ENCODE measurements around the gene RNF224.

The RNF224 gene

GRCh38 chr9:137192859-137193258 lies 34.4 kb upstream of the RNF224 start:
- DNase-seq: no peak

- DNase-seq: no peak
Observed at GRCh38 chr9:137193771-137194170, 33.5 kb upstream of the RNF224 start.

- no peak for DNase-seq
Observed at GRCh38 chr9:137194388-137194787, 32.9 kb upstream of the RNF224 start.

- no peak for DNase-seq
Observed at GRCh38 chr9:137194909-137195308, 32.4 kb upstream of the RNF224 start.

- DNase-seq: no peak
Observed at GRCh38 chr9:137195525-137196220, 31.6 kb upstream of the RNF224 start.

- DNase-seq: no peak
Observed at GRCh38 chr9:137198051-137198901, 29.0 kb upstream of the RNF224 start.

- no peak for DNase-seq
Observed at GRCh38 chr9:137198902-137199283, 28.4 kb upstream of the RNF224 start.

GRCh38 chr9:137199411-137200121 lies 27.7 kb upstream of the RNF224 start:
- no peak for DNase-seq

GRCh38 chr9:137200311-137201204 lies 26.7 kb upstream of the RNF224 start, which contains the start of gene TPRN:
TPRN (minus strand) TSS chr9:137200741; CDS start chr9:137200711, 30 bp downstream.
- peak; percentile 93 to 97 for DNase-seq

- DNase-seq: no peak
Observed at GRCh38 chr9:137201205-137201868, 26.0 kb upstream of the RNF224 start.

- no peak for DNase-seq
Observed at GRCh38 chr9:137202966-137203365, 24.3 kb upstream of the RNF224 start.

- no peak for DNase-seq
Observed at GRCh38 chr9:137204731-137205125, 22.6 kb upstream of the RNF224 start.

GRCh38 chr9:137205126-137206069 lies 21.9 kb upstream of the RNF224 start, which contains the start of the genes NDOR1 and TMEM203:
NDOR1 (plus strand) TSS chr9:137205700; CDS start chr9:137205778, 78 bp downstream.
TMEM203 (minus strand) TSS chr9:137205648; CDS start chr9:137205414, 234 bp downstream.
- peak; percentile 93 to 95 for DNase-seq

- no peak for DNase-seq
Observed at GRCh38 chr9:137206602-137207001, 20.7 kb upstream of the RNF224 start.

GRCh38 chr9:137211532-137211931 lies 15.8 kb upstream of the RNF224 start:
- no peak for DNase-seq

- no peak for DNase-seq
Observed at GRCh38 chr9:137212520-137212919, 14.8 kb upstream of the RNF224 start.

GRCh38 chr9:137213160-137214060 lies 13.9 kb upstream of the RNF224 start:
- no peak for DNase-seq

- DNase-seq: no peak
Observed at GRCh38 chr9:137214620-137215019, 12.7 kb upstream of the RNF224 start.
